Measurements from ENCODE around the gene KRTAP10-2.

DNA sequence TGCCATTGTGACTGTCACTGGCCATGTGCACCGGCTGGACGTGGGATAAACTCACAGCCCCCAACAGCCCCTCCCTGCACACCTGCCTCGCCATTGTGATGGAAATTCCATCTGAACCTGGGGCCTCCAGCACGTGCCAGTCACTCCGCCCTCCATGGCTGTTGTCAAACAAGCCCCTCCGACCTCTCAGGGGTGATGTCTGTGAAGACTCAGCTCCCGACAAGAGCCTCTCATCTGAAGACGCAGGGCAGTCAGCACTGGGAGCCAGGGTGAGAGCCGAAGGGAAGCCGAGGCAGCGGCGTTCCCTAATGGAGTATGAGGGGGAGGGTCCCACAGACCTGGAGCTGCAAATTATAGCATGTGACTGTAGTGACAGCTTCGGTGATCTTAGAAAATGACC, 1.4 kb upstream of the KRTAP10-2 start:
- TF ChIP-seq CTCF (IDR thresholded peaks at IDR 0.05) (no peak), POLR2AphosphoS5 (IDR thresholded peaks at IDR 0.05) (no peak)

Data from breast epithelium (tissue), 3 donors.